NK-92 (cell line): ENCODE results near the gene RPS15.

Source experiments
- DNase-seq: peaks from one replicate; lab custom pipeline; 2025; ENCODE audit not compliant: unreplicated experiment; lab: John Stamatoyannopoulos, UW

RPS15 gene

DNA sequence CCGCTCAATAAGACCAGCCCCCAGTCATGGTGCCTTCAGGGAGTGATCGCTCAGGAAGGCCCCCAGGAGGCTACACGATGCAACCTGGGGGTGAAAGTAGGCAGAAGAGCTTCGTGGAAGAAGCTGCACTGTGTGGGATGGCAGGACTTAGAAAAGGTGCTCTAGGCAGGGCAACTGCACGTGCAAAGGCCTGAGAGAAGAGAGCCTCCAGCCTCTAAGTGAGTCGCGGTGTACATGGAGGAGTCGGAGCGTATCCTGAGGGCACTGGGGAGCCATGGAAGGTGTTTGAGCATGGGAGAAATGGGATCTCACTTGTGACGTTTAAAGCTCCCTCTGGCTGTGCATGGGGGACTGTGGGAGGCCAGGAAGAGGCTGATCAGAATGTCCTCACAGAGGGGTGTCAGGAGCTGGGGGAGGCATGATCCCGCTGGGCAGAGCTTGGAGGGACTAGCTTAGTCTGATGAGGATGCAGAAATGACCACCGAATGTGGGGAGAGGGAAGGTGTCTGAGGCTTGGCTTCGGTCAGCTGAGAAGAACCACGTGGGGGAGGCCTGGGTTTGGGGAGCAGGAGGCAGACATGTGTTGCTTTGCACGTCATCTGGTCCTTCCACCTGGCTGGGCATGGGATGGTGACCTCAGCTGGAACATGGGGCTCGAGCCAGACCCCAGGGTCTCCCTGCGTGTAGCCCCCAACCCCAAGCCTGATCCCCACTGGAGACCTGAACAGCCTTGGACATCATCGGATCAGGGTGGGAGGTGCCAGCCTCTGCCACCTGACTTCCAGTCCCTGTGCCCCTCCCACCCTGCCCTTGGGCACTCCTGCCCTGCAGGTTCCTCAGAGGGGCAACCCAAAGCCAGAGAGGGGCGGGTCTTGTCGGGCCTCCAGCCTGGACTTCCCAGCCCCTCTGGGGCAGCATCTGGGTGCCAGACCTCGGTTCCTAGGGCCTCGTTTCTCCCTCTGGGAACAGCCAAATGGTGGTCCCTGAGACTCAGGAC, 12.8 kb downstream of the RPS15 start:
- no peak for DNase-seq

DNA sequence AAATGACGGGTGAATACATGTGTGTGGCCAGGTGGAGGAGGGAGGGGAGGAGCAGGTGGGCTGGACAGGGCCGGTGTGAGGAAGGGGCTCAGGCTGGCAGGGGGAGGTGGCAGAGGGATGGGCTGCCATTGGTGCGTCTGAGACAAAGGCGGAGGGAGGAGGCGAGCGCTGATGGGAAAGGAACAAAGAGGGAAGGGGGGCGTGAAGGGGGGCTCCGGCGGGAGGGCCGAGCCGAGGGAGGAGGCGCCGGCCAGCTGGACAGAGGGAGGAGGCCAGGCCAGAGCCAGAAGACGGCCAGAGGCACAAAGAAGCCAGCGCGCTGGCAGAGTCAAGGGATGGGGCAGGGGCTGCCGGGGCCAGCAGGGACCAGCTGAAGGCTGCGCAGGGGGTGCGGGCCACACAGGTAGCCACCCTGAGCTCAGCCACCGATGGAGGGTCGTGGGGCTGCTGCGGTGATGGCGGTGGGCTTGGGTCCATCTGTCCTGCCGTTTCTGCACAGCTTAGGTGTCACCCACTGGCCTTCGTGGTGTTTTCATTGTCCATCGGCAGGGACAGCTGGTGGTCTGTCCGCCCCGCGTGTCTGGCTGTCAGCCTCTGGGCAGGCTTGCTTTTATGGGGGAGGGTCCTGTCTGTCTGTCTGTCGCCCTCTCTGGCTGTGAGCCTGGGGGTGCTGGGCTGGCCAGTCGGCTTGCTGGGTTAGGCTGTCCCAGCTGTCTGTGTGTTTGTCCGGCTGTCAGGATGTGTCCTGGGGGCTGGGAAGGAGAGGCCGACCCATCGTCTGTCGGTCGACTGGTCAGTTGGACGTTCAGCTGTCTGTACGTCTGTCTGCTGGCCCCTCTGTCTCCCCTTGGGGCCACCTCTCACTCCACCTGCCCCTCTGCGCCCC, 14.0 kb downstream of the RPS15 start:
- DNase-seq, result no peak

DNA sequence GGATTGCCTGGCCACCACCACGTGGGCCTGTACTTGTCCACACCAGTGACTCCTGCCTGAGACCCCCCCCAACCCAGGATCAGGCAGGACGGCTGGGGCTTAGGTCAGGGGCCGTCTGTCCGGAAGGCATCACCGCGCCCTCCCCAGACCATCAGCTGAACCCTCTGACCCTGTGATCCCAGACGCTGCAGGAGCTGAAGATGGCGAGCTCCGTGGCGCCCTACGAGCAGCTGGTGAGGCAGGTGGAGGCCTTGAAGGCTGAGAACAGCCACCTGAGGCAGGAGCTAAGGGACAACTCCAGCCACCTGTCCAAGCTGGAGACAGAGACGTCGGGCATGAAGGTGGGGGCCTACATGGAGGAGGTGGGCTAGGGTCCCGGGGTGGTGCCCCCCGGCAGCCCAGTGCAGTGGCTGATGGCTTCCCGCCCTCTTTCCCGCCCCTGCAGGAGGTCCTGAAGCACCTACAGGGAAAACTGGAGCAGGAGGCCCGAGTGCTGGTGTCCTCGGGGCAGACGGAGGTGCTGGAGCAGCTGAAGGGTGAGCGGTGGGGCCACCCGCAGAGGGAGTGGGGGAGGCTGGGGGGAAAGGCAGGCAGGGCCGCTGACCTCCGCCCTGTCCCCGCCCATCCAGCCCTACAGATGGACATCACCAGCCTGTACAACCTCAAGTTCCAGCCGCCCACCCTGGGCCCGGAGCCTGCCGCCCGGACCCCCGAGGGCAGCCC, 14.8 kb downstream of the RPS15 start:
- DNase-seq, result no peak

DNA sequence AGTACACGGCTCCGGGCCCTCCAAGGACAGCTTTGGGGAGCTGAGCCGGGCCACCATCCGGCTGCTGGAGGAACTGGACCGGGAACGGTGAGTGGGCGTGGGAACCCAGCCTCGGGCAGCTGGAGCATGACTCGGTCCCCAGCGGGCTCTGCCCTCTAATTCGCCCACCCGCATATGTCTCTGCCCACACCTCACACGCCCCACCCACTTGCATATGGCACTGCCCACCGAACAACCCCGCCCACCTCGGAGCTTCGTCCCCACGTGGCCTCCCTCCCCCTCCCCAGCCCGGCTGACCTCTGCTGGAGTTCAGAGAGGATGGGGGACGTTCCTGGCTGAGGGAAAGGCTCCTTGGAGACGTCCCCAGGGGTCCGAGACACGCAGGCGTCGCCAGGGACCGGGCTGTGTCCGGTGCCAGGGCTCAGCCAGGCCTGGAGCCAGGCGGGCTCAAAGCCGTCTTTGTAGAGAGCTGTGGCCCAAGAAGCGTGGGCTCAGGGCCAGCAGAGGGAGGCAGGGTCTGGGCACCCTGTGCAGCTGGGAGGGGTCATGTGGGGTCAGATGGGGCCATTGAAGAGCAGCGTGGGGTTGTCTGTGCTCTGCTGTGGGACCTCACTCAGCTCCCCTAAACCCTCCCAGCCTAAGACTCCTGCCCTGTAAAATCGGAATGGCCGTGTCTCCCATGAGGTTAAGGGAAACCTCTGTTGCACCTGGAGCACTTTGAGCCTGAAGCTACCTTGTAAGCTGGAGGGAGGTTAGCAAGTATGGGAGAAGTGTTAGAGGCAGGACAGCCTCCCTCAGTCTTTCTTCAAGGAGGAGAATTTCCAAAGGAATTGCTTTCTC, 15.5 kb downstream of the RPS15 start:
- DNase-seq, result no peak

DNA sequence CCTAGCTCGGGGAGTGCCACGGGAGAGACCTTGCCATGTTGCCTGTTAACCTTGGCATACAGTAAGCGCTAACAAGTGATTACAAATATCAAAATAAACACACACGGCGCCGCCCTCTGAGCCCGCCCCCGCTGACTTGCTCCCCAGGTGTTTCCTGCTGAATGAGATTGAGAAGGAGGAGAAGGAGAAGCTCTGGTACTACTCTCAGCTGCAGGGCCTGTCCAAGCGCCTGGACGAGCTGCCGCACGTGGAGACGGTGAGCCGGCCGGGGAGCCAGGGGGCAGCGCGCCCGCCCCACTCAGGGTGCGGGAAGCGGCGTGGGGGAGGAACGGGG, 16.8 kb downstream of the RPS15 start:
- no peak for DNase-seq

DNA sequence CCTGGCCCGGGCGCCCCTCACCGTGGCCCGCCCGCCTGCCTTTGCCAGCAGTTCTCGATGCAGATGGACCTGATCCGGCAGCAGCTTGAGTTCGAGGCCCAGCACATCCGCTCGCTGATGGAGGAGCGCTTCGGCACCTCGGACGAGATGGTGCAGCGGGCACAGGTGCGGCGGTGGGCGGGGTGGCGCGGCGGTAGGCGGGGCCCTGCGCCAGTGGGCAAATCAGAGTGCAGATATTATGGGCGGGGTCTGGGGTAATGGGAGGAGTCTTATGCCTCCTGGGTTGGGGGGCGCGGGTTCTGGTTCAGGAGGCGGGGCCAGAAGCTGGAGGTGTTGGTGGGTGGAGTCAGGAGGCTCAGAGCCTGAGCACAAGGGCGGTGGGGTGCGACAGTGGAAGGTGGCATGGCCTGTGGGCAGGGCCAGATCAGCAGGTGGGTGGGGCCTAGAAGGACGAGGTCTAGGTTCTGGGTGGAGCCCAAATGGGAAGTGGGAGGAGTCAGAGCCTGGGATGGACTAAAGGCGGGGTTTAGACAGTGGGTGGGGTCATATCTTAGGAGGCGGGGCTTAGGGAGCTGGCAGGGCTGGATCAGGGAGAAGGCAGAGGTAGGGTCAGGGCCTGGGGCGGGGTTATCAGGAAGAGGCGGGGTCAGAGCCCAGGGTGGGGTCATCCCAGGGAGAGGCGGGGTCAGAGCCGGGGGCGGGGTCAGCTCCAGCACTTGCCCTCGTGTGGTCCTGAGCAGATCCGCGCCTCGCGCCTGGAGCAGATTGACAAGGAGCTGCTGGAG, 17.3 kb downstream of the RPS15 start:
- no peak for DNase-seq

DNA sequence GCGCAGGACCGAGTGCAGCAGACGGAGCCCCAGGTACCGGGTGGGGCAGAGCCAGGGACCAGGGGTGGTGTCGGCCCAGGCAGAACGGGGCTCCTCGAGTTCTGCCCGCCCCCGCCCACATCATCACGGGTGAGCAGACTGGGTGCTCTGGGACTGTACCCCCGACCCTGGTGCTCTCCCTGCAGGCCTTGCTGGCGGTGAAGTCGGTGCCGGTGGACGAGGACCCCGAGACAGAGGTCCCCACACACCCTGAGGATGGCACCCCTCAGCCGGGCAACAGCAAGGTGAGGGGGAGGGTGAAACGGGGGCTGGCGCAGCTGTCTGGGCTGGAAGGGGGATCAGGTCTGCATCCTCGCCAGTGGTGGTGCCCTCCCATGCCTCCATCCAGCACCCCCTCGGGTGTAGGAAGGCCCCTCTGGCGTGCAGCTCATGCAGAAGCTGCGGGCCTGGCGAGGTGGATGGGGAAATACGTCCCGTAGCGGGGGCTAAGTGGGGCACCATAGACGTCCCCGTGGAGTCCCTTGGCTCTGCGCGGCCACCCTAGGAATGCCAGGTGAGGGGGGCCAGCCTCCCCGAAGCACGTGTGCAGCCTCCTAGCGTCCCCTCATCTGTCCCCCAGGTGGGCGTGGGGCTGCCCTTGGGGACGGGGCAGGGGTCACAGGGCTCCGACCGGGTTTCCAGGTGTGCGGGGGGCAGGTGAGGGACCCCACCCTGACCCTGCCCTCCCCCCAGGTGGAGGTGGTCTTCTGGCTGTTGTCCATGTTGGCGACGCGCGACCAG, 18.1 kb downstream of the RPS15 start:
- no peak for DNase-seq

DNA sequence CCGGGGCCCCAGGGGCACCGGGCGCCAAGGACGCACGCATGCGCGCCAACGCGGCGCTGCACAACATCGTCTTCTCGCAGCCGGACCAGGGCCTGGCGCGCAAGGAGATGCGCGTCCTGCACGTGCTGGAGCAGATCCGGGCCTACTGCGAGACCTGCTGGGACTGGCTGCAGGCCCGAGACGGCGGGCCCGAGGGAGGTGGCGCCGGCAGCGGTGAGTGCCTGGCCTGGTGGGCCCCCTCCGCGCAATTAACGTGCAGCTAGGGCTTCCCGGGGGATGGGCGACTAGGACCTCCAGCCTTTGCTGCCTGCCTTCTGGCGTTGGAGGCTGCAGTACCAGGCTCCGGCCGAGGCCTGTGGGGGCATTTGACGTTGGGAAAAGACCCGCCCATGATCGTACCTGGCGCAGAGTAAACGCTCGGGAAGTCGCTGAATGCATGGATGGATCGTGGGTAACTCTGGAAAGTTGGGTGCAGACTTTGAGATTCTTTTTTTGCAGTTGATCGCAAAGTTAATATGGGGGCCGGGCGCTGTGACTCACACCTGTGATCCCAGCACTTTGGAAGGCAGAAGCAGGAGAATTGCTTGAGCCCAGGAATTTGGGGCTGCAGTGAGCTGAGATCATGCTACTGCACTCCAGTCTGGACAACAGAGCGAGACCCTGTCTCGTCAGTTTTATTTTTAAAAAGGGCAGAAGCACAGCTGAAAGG, 19.0 kb downstream of the RPS15 start:
- DNase-seq, result no peak

DNA sequence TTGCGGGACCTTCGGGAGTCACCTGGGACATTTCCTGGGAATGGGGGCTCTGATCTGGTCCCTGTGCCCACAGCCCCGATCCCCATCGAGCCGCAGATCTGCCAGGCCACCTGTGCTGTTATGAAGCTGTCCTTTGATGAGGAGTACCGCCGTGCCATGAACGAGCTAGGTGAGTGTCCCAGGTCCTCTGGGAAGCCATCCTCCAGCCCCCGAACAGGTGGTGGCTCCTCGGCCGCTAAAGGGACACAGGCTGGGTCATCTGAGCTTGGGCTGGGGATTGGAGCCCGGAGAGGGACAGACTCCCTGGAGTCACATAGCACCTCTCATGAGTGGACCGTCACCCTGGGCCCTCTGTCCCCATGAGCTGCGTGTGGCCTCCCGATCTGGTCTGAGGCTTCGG, 19.7 kb downstream of the RPS15 start:
- no peak for DNase-seq

DNA sequence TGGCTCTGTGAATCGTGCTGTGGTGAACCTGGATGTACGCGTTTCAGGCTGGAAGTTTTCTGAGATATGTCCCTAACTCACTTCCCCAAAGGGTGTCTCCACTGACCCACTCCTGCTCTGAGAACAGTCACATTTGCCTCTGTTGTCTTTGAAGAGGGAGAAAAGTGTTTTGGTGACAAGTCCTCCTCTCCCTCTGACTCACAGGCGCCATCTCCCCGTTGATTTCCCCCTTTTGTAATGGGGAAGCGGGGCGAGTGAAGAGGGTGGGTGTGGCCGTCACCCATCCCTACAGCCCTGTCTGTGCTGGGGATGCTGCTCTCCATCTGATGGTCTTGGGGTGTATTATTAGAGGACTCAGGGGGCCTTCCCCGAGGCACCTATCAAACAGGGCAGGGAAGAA, 21.3 kb downstream of the RPS15 start:
- DNase-seq, result no peak

DNA sequence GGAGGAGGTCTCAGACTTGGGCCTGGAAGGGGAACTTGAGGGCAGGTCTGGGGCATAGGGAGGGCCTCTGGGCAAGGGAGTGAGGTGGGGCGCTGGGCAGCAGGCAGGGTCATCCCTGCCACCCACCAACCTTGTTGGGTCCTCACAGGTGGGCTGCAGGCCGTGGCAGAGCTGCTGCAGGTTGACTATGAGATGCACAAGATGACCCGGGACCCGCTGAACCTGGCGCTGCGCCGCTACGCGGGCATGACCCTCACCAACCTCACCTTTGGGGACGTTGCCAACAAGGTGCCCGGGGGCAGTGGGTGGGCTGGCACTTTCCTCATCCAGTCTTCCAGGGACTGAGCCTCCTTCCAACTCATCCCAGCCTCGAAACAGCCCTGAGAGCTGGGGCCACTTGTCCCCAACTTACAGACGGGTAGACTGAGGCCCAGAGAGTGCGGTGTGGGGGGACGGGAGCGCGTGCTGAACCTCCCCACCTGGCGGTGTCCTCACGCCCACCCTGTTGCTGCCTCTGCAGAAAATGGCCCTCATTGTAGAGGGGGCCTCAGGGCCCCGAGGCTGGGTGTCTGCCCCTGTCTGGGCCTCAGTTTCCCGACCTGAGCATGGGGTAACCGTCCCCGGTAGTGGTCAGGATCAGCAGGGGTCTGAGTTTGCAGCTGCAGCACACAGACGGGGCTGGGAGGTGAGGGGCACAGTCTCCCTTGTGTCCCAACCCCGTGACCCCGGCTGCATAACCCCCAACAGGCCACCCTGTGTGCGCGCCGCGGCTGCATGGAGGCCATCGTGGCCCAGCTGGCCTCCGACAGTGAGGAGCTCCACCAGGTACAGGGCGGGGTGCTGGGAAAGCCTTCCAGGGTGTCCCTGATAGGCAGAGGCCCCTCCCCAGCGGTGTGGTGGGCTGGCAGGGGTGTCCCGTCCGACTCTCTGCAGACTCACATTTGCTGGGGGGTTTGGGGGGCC, 22.1 kb downstream of the RPS15 start:
- no peak for DNase-seq

DNA sequence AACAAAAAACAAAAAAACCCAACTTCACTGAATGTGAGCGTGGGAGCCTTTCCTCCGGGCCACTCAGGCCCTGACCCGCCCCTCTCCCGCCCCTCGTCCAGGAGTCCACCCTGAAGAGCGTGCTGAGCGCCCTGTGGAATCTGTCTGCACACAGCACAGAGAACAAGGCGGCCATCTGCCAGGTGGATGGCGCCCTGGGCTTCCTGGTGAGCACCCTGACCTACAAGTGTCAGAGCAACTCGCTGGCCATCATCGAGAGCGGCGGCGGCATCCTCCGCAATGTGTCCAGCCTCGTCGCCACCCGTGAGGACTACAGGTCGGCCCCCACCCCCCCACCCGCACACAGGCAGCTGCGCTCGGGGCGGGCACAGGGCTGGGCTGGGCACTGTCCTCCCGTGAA, 23.7 kb downstream of the RPS15 start:
- DNase-seq, result no peak

DNA sequence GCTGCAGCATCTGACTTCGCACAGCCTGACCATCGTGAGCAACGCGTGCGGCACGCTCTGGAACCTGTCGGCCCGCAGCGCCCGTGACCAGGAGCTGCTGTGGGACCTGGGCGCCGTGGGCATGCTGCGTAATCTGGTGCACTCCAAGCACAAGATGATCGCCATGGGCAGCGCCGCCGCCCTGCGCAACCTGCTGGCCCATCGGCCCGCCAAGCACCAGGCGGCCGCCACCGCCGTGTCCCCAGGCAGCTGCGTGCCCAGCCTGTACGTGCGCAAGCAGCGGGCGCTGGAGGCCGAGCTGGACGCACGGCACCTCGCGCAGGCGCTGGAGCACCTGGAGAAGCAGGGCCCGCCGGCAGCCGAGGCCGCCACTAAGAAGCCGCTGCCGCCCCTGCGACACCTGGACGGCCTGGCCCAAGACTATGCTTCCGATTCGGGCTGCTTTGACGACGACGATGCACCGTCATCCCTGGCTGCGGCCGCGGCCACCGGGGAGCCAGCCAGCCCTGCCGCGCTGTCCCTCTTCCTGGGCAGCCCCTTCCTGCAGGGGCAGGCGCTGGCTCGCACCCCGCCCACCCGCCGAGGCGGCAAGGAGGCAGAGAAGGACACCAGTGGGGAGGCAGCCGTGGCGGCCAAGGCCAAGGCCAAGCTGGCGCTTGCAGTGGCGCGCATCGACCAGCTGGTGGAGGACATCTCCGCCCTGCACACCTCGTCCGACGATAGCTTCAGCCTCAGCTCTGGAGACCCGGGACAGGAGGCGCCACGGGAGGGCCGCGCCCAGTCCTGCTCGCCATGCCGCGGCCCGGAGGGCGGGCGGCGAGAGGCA, 27.2 kb downstream of the RPS15 start:
- no peak for DNase-seq

DNA sequence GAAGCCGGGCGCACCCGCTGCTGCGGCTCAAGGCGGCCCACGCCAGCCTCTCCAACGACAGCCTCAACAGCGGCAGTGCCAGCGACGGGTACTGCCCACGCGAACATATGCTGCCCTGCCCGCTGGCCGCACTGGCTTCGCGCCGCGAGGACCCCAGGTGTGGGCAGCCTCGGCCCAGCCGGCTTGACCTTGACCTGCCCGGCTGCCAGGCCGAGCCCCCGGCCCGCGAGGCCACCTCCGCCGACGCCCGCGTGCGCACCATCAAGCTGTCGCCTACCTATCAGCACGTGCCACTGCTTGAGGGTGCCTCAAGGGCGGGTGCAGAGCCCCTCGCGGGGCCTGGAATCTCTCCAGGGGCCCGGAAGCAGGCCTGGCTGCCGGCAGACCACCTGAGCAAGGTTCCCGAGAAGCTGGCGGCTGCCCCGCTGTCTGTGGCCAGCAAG, 27.8 kb downstream of the RPS15 start:
- DNase-seq, result no peak

DNA sequence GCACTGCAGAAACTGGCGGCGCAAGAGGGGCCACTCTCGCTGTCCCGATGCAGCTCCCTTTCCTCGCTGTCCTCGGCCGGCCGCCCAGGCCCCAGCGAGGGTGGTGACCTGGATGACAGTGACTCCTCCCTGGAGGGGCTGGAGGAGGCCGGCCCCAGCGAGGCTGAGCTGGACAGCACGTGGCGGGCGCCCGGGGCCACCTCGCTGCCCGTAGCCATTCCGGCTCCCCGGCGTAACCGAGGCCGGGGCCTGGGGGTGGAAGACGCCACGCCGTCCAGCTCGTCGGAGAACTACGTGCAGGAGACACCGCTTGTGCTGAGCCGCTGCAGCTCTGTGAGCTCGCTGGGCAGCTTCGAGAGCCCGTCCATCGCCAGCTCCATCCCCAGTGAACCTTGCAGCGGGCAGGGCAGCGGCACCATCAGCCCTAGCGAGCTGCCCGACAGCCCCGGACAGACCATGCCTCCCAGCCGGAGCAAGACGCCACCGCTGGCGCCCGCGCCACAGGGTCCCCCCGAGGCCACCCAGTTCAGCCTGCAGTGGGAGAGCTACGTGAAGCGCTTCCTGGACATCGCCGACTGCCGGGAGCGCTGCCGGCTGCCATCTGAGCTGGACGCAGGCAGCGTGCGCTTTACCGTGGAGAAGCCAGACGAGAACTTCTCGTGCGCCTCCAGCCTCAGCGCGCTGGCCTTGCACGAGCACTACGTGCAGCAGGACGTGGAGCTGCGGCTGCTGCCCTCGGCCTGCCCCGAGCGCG, 28.4 kb downstream of the RPS15 start:
- no peak for DNase-seq

DNA sequence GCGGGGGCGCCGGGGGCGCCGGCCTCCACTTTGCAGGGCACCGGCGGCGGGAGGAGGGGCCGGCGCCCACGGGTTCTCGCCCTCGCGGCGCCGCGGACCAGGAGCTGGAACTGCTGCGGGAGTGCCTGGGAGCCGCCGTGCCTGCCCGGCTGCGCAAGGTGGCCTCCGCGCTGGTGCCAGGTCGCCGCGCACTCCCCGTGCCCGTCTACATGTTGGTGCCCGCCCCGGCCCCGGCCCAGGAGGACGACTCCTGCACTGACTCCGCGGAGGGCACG, 29.0 kb downstream of the RPS15 start:
- no peak for DNase-seq
